Esophagus squamous epithelium (tissue), 5 donors: ENCODE data around the gene BNIP2. TPM values are rescaled to one million over a fixed set of nuclear protein-coding genes. Genes with fewer than 3 reads are reported as not detected.

ENCODE experiments used
- DNase-seq: peaks from one replicate; lab custom pipeline; 2025; lab: John Stamatoyannopoulos, UW
- H3K27ac ChIP-seq, 4 donors: fragments of 200-600 bp; sonication (generic); one replicate each; pipeline ENCODE4 v1.5.1; 2016 to 2019; ENCODE audit warnings: mild to moderate bottlenecking in 1 of 4
- H3K27me3 ChIP-seq, 4 donors: fragments of 200-600 bp; sonication (generic); 1 replicate in 3 of 4; 2 replicates in 1 of 4; pipeline versions ENCODE4 v1.5.1 to v1.6.0; 2017 to 2021; ENCODE audit warnings: antibody characterized with exemption in 1 of 4
- H3K36me3 ChIP-seq, 3 donors: fragments of 200-600 bp; sonication (generic); one replicate each; pipeline ENCODE4 v1.5.1; 2016 to 2019
- H3K4me1 ChIP-seq, 3 donors: fragments of 200-600 bp; sonication (generic); one replicate each; pipeline ENCODE4 v1.5.1; 2017 to 2019
- H3K4me3 ChIP-seq, 4 donors: fragments of 200-600 bp; sonication (generic); 1 replicate in 3 of 4; 2 replicates in 1 of 4; pipeline ENCODE4 v1.5.1; 2016 to 2019; ENCODE audit warnings: mild to moderate bottlenecking in 2 of 4, moderate library complexity in 1 of 4
- H3K9me3 ChIP-seq, 3 donors: fragments of 200-600 bp; sonication (generic); one replicate each; pipeline ENCODE4 v1.5.1; 2016 to 2019
- CTCF ChIP-seq, 6 experiments: fragments of 450-650 bp in 4 of 6; fragments of 200-600 bp in 2 of 6; sonication (generic) in 2 of 6; IDR thresholded peaks; one replicate each; pipeline ENCODE4 v1.5.1; 2016 to 2019; ENCODE audit warnings: antibody characterized with exemption in 6 of 6, mild to moderate bottlenecking in 4 of 6, moderate library complexity in 4 of 6
- POLR2A ChIP-seq, 4 donors: fragments of 450-650 bp; IDR thresholded peaks; one replicate each; pipeline ENCODE4 v1.6.1; 2017; ENCODE audit warnings: antibody characterized with exemption in 4 of 4, mild to moderate bottlenecking in 4 of 4, moderate library complexity in 3 of 4
- WGBS, 2 donors: methylation state at CpG; one replicate each; pipeline ENCODE4 v1.1.5; 2018; 5-methylcytosine and 5-hydroxymethylcytosine counted together
- intact Hi-C: fragments of 100-400 bp; cut with DNase I; formaldehyde crosslinking; loops from one replicate; pipeline ENCODE4 v1.15.0; 2022
- total RNA-seq, 4 donors: library from RNA; depleted of rRNA; stranded (reverse); fragments of >200 nt; gene quantifications; one replicate each; pipeline ENCODE4 v1.1.0, GENCODE V29; 2016
- donor health status: DM: yes; HTN: yes; CAD: no.

Gene BNIP2
- total RNA-seq, 4 donors from 2014 or later: 57.5 to 115 (median 74.6) TPM

DNA sequence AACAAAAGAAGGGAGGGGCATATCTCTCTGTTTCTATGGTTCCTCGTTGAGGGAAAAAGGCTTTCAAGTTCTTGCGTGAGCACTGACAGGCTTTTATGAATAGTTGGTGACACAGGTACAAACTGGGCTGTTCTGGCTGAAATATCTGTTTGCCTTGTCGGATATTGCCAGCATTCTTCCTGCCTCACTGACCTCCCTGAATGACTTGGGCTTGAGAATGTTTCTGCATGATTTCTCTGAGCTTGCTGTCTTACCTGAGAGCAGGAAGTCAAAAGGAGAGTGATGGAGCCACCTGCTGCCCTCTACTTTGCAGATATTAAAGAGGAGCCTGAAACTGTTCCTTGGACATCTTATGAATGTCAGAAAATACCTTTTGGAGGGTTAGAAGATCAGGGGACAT lies 72.7 kb downstream of the BNIP2 start:
- no peaks in the 10 kb centered on the region for H3K9me3 ChIP-seq
- intact Hi-C loops: loop anchor here (10.0 kb wide), 1 partner anchor 72 kb away; no protein-coding TSS in a partner anchor
- TF ChIP-seq POLR2A (IDR thresholded peaks at IDR 0.05): no peak
- peak in 1 of 6 experiments; percentile 31 for TF ChIP-seq CTCF (IDR thresholded peaks at IDR 0.05)
- DNase-seq: no peak
- H3K36me3 ChIP-seq: no peaks in the 10 kb centered on the region
- peaks cover 0 to 23% (median 0%) of the 10 kb centered on the region in 4 donors for H3K27me3 ChIP-seq
- peaks cover 0 to 28% (median 0%) of the 10 kb centered on the region in 3 donors for H3K4me1 ChIP-seq
- peak overlapping the region in 3 of 4 donors; percentile 22 to 71 (median 60) for H3K27ac ChIP-seq
- H3K4me3 ChIP-seq: peak overlapping the region; percentile 5 to 30 (median 20)
- 35 to 40% methylated on average over 3 of the region's 3 CpGs for WGBS, 2 donors

- no peak overlapping the region for H3K4me3 ChIP-seq
- intact Hi-C loops: loop anchor here (10.0 kb wide), 1 partner anchor 71 kb away; no protein-coding TSS in a partner anchor
These were observed 73.5 kb downstream of the BNIP2 start for GRCh38 chr15:59615661-59616060.

GRCh38 chr15:59614153-59614552 lies 75.0 kb downstream of the BNIP2 start:
- Histone ChIP-seq H3K27ac (peak overlapping the region in 1 of 4 donors; percentile 71), H3K36me3 (no peaks in the 10 kb centered on the region), H3K4me3 (no peak overlapping the region), H3K9me3 (no peaks in the 10 kb centered on the region), H3K27me3 (peaks cover 0 to 21% (median 0%) of the 10 kb centered on the region in 4 donors), H3K4me1 (peaks cover 0 to 31% (median 0%) of the 10 kb centered on the region in 3 donors)
- DNase-seq: no peak
- TF ChIP-seq POLR2A (IDR thresholded peaks at IDR 0.05): no peak
- no peak for TF ChIP-seq CTCF (IDR thresholded peaks at IDR 0.05)
- 83 to 90% methylated on average over 7 of the region's 7 CpGs for WGBS, 2 donors
- intact Hi-C loops: loop anchor here (10.0 kb wide), 1 partner anchor 69 kb away; no protein-coding TSS in a partner anchor

More at GRCh38 chr15:59615661-59616060, 73.5 kb downstream of the BNIP2 start:
- no peak for TF ChIP-seq CTCF (IDR thresholded peaks at IDR 0.05)
- no peak for TF ChIP-seq POLR2A (IDR thresholded peaks at IDR 0.05)
- Histone ChIP-seq H3K4me1 (peaks cover 0 to 31% (median 0%) of the 10 kb centered on the region in 3 donors), H3K36me3 (no peaks in the 10 kb centered on the region), H3K9me3 (no peaks in the 10 kb centered on the region), H3K27ac (peak overlapping the region in 3 of 4 donors; percentile 22 to 71 (median 60)), H3K27me3 (peaks cover 0 to 23% (median 0%) of the 10 kb centered on the region in 4 donors)
- WGBS, 2 donors: 87 to 89% methylated on average over 4 to 5 of the region's 5 CpGs
- DNase-seq: no peak

DNA sequence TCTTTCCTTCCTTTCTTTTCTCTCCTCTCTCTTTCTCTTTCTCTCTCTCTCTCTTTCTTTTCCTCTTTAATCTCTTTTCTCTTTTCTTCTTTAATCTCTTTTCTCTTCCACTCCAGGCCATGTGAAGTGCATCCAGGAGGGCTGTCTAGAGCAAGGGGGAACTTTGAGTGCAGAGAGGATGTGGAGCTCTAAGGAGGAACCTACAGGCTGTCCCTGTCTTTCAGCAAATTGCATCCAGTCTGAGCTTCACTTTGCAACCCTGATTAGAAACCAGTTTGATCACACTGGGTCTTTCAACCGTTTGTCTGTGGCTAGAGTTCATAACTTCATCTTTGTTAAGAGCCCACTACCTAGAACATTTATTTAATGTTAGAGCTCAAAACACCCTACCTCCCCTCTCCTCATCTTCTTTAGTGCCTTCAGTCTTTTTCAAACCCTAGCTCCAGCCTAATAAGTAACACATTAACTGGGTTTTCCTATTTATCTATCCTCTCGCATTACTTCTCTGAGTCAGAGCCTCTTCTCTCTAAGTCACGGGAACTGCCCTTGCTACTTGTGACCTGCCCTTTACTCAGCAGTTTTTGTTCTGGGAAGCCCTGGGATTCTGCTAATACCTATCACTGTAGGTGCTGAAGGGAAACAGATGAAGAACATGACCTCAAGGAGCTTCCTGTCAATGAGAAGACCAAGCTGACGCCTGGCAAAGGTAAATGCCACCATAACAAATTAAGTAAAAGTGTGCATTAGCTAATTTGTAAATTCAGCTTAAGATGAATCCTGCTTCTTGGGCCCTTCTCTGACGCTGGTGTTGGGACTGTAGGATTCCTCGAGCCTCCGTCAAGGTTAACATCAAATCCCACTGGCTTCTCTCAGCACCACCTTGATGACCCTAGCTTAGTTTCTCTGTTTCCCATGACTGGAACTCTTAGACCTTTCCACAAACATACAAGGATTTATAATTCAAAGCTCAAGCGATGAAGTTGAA lies 77.6 kb downstream of the BNIP2 start, which contains the start of gene GCNT3:
TSS of gene GCNT3 (plus strand) at position 508 of the 985 bp plus-strand sequence. CDS start 6,456 bp downstream, outside the sequence.
- Histone ChIP-seq H3K4me1 (peaks cover 0 to 32% (median 0%) of the 10 kb centered on the region in 3 donors), H3K4me3 (no peak within 1 kb of the TSS), H3K36me3 (no peaks in the 10 kb centered on the region), H3K27ac (peak within 1 kb of the TSS in 1 of 4 donors; percentile 50), H3K27me3 (peaks cover 0 to 10% (median 0%) of the 10 kb centered on the region in 4 donors), H3K9me3 (no peaks in the 10 kb centered on the region)
- intact Hi-C loops: loop anchor here (10.0 kb wide), 1 partner anchor 67 kb away; no protein-coding TSS in a partner anchor
- TF ChIP-seq CTCF (IDR thresholded peaks at IDR 0.05): no peak
- TF ChIP-seq POLR2A (IDR thresholded peaks at IDR 0.05): no peak
- WGBS, 2 donors: 58 to 65% methylated on average over 8 of the region's 8 CpGs
- DNase-seq: no peak
